Activated naive CD4-positive, alpha-beta T cell treated with anti-CD3 and anti-CD28 coated beads, Interleukin-2, amount 50 U/mL, for 72 hours (primary cell): Measurements from ENCODE around the gene CEP112. TPM values are rescaled to one million over a fixed set of nuclear protein-coding genes. Genes with fewer than 3 reads are reported as not detected.

Experiments
- ATAC-seq, 2 donors: fragments of 150-1000 bp; cut with Tn5 transposase; 2 replicates each; pipeline ENCODE4 v1.10.0; 2021; ENCODE audit warnings: mild to moderate bottlenecking in 2 of 2, moderate library complexity in 2 of 2
- DNase-seq, 2 donors: peaks; one replicate each; pipeline ENCODE4 v3.0.0; 2021 to 2022; ENCODE audit warnings: low spot score in 2 of 2
- H3K27ac Mint-ChIP-seq, 2 donors: one replicate each; pipeline ENCODE4 v1.8.0; 2022; ENCODE audit warnings: mild to moderate bottlenecking in 2 of 2, mixed read lengths in 2 of 2
- H3K36me3 Mint-ChIP-seq, 2 donors: one replicate each; pipeline ENCODE4 v1.8.0; 2022; ENCODE audit warnings: mixed read lengths in 2 of 2
- H3K9me3 Mint-ChIP-seq, 2 donors: one replicate each; pipeline ENCODE4 v1.8.0; 2022; ENCODE audit warnings: mixed read lengths in 2 of 2
- total RNA-seq, 2 donors: library from RNA; stranded (reverse); gene quantifications; one replicate each; pipeline ENCODE4 v1.2.3, GENCODE V29; 2022

Gene CEP112
- total RNA-seq, 2 donors from 2014 or later = 1.2 to 4.2 TPM

- ATAC-seq = peak; percentile 93 to 95
- H3K9me3 Mint-ChIP-seq = peaks cover 24 to 32% of the 10 kb centered on the region in 2 donors
- DNase-seq = peak in 1 of 2 donors; percentile 4
- H3K27ac Mint-ChIP-seq = peak overlapping the region; percentile 36 to 78
- H3K36me3 Mint-ChIP-seq = peaks cover 18 to 39% of the 10 kb centered on the region in 2 donors
Measured at GRCh38 chr17:65914784-65915342, 277.1 kb downstream of the CEP112 start.

- H3K27ac Mint-ChIP-seq = no peak overlapping the region
- DNase-seq (no peak), ATAC-seq (no peak)
Measured at GRCh38 chr17:65913326-65913850, 278.5 kb downstream of the CEP112 start.

GRCh38 chr17:65910836-65911235 is 281.1 kb downstream of the CEP112 start:
- no peak overlapping the region for H3K27ac Mint-ChIP-seq
- DNase-seq (no peak), ATAC-seq (no peak)
- H3K9me3 Mint-ChIP-seq = peaks cover 34 to 42% of the 10 kb centered on the region in 2 donors
- H3K36me3 Mint-ChIP-seq = peaks cover 29 to 49% of the 10 kb centered on the region in 2 donors

More at GRCh38 chr17:65913326-65913850, 278.5 kb downstream of the CEP112 start:
- H3K36me3 Mint-ChIP-seq = peaks cover 29 to 52% of the 10 kb centered on the region in 2 donors
- H3K9me3 Mint-ChIP-seq = peaks cover 35 to 44% of the 10 kb centered on the region in 2 donors

GRCh38 chr17:65902831-65903522 is 289.0 kb downstream of the CEP112 start:
- Mint-ChIP-seq H3K27ac (no peak overlapping the region), H3K36me3 (no peaks in the 10 kb centered on the region), H3K9me3 (no peaks in the 10 kb centered on the region)
- no peak for DNase-seq
- no peak for ATAC-seq

- DNase-seq (no peak), ATAC-seq (no peak)
- Mint-ChIP-seq H3K9me3 (no peaks in the 10 kb centered on the region), H3K27ac (no peak overlapping the region), H3K36me3 (no peaks in the 10 kb centered on the region)
Measured at GRCh38 chr17:65902155-65902554, 289.8 kb downstream of the CEP112 start.

- ATAC-seq (no peak), DNase-seq (no peak)
- Mint-ChIP-seq H3K9me3 (no peaks in the 10 kb centered on the region), H3K27ac (no peak overlapping the region), H3K36me3 (no peaks in the 10 kb centered on the region)
Measured at GRCh38 chr17:65901394-65901793, 290.5 kb downstream of the CEP112 start.

GRCh38 chr17:65900216-65900615 is 291.7 kb downstream of the CEP112 start:
- DNase-seq (no peak), ATAC-seq (no peak)
- Mint-ChIP-seq H3K9me3 (no peaks in the 10 kb centered on the region), H3K27ac (no peak overlapping the region), H3K36me3 (no peaks in the 10 kb centered on the region)

- no peaks in the 10 kb centered on the region for H3K36me3 Mint-ChIP-seq
- H3K27ac Mint-ChIP-seq = no peak overlapping the region
- DNase-seq = no peak
- ATAC-seq = no peak
- H3K9me3 Mint-ChIP-seq = no peaks in the 10 kb centered on the region
Measured at GRCh38 chr17:65898651-65899050, 293.3 kb downstream of the CEP112 start.

GRCh38 chr17:65896889-65897288 is 295.0 kb downstream of the CEP112 start:
- DNase-seq (no peak), ATAC-seq (no peak)
- no peak overlapping the region for H3K27ac Mint-ChIP-seq

GRCh38 chr17:65895969-65896368 is 296.0 kb downstream of the CEP112 start:
- no peak for ATAC-seq
- no peak overlapping the region for H3K27ac Mint-ChIP-seq
- no peaks in the 10 kb centered on the region for H3K36me3 Mint-ChIP-seq
- H3K9me3 Mint-ChIP-seq = no peaks in the 10 kb centered on the region
- no peak for DNase-seq

More at GRCh38 chr17:65896889-65897288, 295.0 kb downstream of the CEP112 start:
- H3K36me3 Mint-ChIP-seq = no peaks in the 10 kb centered on the region
- H3K9me3 Mint-ChIP-seq = no peaks in the 10 kb centered on the region

GRCh38 chr17:65893692-65894279 is 298.1 kb downstream of the CEP112 start:
- no peaks in the 10 kb centered on the region for H3K9me3 Mint-ChIP-seq
- no peaks in the 10 kb centered on the region for H3K36me3 Mint-ChIP-seq
- ATAC-seq = no peak
- no peak overlapping the region for H3K27ac Mint-ChIP-seq
- DNase-seq = no peak

GRCh38 chr17:65892912-65893377 is 299.0 kb downstream of the CEP112 start:
- H3K27ac Mint-ChIP-seq = no peak overlapping the region
- ATAC-seq (no peak), DNase-seq (no peak)
- H3K9me3 Mint-ChIP-seq = no peaks in the 10 kb centered on the region
- H3K36me3 Mint-ChIP-seq = no peaks in the 10 kb centered on the region

GRCh38 chr17:65891231-65891735 is 300.6 kb downstream of the CEP112 start:
- no peak for ATAC-seq
- H3K9me3 Mint-ChIP-seq = no peaks in the 10 kb centered on the region
- DNase-seq = no peak
- no peaks in the 10 kb centered on the region for H3K36me3 Mint-ChIP-seq
- no peak overlapping the region for H3K27ac Mint-ChIP-seq

- H3K36me3 Mint-ChIP-seq = no peaks in the 10 kb centered on the region
- H3K9me3 Mint-ChIP-seq = no peaks in the 10 kb centered on the region
- ATAC-seq = no peak
- no peak overlapping the region for H3K27ac Mint-ChIP-seq
- DNase-seq = no peak
Measured at GRCh38 chr17:65888649-65889048, 303.3 kb downstream of the CEP112 start.

- no peaks in the 10 kb centered on the region for H3K36me3 Mint-ChIP-seq
- ATAC-seq (no peak), DNase-seq (no peak)
- no peak overlapping the region for H3K27ac Mint-ChIP-seq
- no peaks in the 10 kb centered on the region for H3K9me3 Mint-ChIP-seq
Measured at GRCh38 chr17:65886315-65887245, 305.4 kb downstream of the CEP112 start.

- DNase-seq (no peak), ATAC-seq (no peak)
- Mint-ChIP-seq H3K36me3 (no peaks in the 10 kb centered on the region), H3K9me3 (no peaks in the 10 kb centered on the region), H3K27ac (no peak overlapping the region)
Measured at GRCh38 chr17:65885541-65886312, 306.2 kb downstream of the CEP112 start.
